Mesodermal cell (in vitro differentiated cells): ENCODE measurements around the gene MINDY4.

ENCODE experiments used
- H3K27ac ChIP-seq: 2 replicates; pipeline ENCODE4 v1.7.0; 2013; ENCODE audit warnings: mild to moderate bottlenecking, low read depth, low read length, moderate library complexity; ENCODE audit not compliant: severe bottlenecking
- H3K36me3 ChIP-seq: 2 replicates; pipeline ENCODE4 v1.7.1; 2013; ENCODE audit warnings: mild to moderate bottlenecking, low read length, moderate library complexity; ENCODE audit not compliant: control insufficient read depth, insufficient read depth
- H3K4me1 ChIP-seq: one replicate; pipeline ENCODE4 v1.7.1; 2013; ENCODE audit warnings: mild to moderate bottlenecking, low read length; ENCODE audit not compliant: insufficient read depth, control insufficient read depth, poor library complexity, severe bottlenecking
- H3K4me3 ChIP-seq: 2 replicates; pipeline ENCODE4 v1.7.0; 2013; ENCODE audit warnings: low read length, control low read depth, mild to moderate bottlenecking; ENCODE audit not compliant: insufficient read depth, poor library complexity, severe bottlenecking; ENCODE audit errors: extremely low read depth
- H3K9me3 ChIP-seq: 2 replicates; pipeline ENCODE4 v1.7.1; 2013; ENCODE audit warnings: mild to moderate bottlenecking, low read length, moderate library complexity; ENCODE audit not compliant: control insufficient read depth
- WGBS, 2 experiments: methylation state at CpG; one replicate each; pipeline ENCODE4 v1.1.5; 2013; ENCODE audit warnings: missing lambda C conversion rate in 2 of 2; ENCODE audit not compliant: insufficient coverage in 2 of 2; 5-methylcytosine and 5-hydroxymethylcytosine counted together

The MINDY4 gene

DNA sequence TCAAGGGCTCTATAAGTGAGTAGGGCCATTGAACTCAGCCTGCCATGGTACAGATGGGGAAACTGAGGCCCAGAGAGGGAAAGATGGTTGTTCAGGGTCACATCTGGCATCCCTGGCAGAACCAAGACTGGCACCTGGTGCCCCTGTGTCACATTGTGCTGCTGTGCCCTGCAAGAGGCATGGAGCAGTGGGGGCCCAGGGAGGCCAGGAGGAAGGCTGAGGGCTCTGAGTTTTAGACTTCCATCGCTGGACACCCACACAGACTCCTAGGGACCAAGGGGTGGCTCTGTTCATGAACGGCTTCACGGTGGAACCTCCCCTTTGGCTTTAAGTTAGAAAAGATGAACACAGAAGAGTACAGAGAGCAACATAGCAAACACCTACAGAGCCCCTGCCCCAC, 73.7 kb downstream of the MINDY4 start:
- Histone ChIP-seq H3K9me3 (no peaks in the 10 kb centered on the region), H3K36me3 (peaks cover 7% of the 10 kb centered on the region), H3K4me1 (peaks cover 13% of the 10 kb centered on the region), H3K4me3 (no peak overlapping the region), H3K27ac (no peak overlapping the region)
- WGBS, 2 experiments, result 100% methylated on average over 1 to 3 of the region's 3 CpGs

DNA sequence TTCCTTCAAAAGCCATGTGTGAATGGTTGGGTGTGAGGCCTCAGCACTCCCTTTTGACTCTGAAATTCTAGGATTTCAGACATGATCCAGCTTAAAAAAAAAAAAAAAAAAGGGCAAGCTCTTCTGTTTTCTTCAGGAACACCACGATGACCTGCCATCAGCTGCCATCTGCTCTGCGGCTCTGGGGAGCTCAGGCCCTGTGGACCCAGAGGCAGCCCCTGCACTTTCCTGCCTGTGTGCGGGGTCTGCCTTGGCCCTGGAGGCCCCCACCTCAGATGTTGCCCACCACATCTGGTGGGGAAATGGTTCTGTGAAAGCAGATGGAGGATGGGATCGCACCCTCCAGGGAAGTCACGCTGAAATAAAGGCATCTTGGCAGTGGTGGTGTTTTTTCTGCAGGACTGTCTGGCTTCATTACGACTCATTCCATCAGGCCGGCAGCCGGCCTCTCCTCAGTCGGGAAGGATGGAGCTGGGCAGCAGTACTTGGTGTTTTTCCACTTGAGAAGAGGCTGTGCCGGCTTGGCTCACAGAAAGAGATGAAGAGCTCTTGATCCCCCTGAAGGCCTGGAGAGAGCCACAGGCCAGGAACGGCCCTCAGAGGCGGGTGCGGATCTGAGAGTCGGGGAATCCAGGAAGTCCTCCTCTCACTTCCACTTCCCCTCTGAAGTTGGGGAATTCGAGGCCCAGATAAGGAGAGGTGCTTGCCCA, 74.4 kb downstream of the MINDY4 start:
- Histone ChIP-seq H3K9me3 (no peaks in the 10 kb centered on the region), H3K27ac (peak overlapping the region; percentile 18), H3K36me3 (peaks cover 7% of the 10 kb centered on the region), H3K4me1 (peaks cover 13% of the 10 kb centered on the region), H3K4me3 (no peak overlapping the region)
- WGBS, 2 experiments, result 81 to 90% methylated on average over 9 to 10 of the region's 15 CpGs

DNA sequence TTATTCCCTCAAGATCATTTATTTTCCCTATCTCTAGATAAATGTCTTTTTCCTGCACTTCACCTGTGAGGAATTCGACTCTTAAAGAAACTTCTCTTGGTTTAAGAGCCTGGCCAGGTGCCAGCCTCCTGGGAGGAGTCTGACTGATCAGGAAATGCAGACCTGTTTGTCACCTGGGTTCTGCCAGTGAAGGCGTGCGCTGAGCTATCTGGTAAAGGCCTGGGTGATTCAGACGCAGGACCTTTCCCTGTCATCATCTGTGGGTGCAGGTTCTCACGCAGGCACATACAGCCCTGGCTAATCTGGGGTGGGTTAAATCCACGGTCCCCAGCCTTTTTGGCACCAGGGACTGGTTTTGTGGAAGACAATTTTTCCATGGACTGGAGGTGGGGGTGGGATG, 75.2 kb downstream of the MINDY4 start:
- Histone ChIP-seq H3K27ac (no peak overlapping the region), H3K9me3 (no peaks in the 10 kb centered on the region), H3K36me3 (no peaks in the 10 kb centered on the region), H3K4me3 (no peak overlapping the region), H3K4me1 (peaks cover 13% of the 10 kb centered on the region)
- WGBS, 2 experiments, result 92 to 100% methylated on average over 4 to 5 of the region's 6 CpGs

DNA sequence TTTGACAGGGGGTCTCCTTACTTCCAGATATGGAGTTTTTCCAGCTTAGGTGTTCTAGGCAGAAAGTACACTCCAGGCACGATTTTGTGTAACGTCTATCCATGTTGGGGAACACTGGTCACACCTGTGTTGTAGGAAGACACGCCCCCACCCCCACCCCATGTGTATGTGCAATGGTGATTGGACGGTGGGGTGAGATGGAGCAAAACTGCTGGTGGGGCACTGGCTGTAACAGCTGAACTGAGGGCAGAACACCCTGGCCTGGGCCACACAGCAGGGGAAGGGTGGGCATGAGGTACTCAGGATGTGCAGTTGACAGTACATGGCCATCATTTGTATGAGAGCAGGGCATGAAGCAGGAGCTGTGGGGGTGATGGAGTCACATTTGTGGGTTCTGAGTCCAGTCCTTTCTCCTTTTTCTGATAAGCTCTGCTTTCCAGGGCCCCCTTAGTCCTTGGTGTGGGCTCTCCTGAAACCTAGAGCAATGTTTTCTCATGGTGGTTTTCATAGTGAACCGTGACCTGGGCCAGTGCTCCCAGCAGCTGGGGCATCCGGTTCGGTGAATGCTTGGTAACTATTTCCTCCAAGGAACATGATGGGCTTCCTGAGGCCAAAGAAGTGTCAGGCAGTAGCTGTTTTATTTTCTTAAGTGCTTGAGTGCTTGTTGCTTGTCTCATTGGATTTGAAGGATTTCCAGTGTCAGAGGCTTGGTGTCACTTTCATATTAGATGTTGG, 77.1 kb downstream of the MINDY4 start:
- WGBS, 2 experiments, result 94 to 100% methylated on average over 1 to 5 of the region's 7 CpGs
- peaks cover 28% of the 10 kb centered on the region for H3K4me1 ChIP-seq
- H3K36me3 ChIP-seq, result no peaks in the 10 kb centered on the region
- no peak overlapping the region for H3K4me3 ChIP-seq
- no peaks in the 10 kb centered on the region for H3K9me3 ChIP-seq
- no peak overlapping the region for H3K27ac ChIP-seq

DNA sequence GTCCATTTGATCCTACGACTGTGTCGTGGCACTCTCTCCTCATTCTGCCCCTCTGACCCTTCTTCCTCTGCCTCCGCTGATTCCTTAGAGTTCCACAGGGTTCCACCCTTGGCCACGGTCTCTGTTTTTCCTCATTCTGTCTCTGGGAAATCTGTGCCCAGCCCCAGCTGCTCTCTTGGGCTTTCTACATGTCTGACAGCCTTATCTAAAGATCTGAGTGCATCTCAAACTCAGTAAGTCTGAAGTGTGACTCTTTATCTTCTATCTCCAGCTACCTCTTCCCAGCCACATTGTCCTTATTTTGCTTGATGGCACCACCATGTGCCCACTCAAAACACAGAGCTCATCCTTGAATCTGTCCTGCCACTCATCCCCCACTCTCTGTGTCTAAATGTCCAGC, 78.3 kb downstream of the MINDY4 start:
- no peak overlapping the region for H3K27ac ChIP-seq
- H3K36me3 ChIP-seq, result no peaks in the 10 kb centered on the region
- peaks cover 33% of the 10 kb centered on the region for H3K4me1 ChIP-seq
- H3K9me3 ChIP-seq, result no peaks in the 10 kb centered on the region
- no peak overlapping the region for H3K4me3 ChIP-seq
- 86 to 91% methylated on average over 4 of the region's 4 CpGs for WGBS, 2 experiments

DNA sequence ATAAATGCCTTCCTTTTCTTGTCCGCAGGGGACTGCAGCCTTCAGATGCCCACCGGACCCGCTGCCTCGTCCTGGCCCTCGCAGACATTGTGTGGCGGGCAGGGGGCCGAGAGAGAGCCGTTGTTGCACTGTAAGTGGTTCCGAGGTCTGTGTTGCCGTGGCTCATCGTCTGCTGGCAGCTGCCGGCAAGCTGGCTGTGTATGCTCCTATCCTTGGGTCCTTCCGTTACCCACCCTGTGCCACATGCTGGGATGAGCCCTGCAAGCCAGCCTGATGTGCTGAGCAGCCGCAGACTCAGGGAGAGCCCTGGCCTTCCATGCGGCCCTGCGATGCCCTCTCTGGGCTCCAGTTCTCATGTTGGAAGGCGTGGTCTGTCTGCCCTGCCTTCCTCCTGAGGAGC, 79.2 kb downstream of the MINDY4 start:
- no peaks in the 10 kb centered on the region for H3K36me3 ChIP-seq
- WGBS, 2 experiments, result 96 to 97% methylated on average over 12 to 17 of the region's 17 CpGs
- no peaks in the 10 kb centered on the region for H3K9me3 ChIP-seq
- peaks cover 31% of the 10 kb centered on the region for H3K4me1 ChIP-seq
- H3K4me3 ChIP-seq, result no peak overlapping the region
- H3K27ac ChIP-seq, result no peak overlapping the region

DNA sequence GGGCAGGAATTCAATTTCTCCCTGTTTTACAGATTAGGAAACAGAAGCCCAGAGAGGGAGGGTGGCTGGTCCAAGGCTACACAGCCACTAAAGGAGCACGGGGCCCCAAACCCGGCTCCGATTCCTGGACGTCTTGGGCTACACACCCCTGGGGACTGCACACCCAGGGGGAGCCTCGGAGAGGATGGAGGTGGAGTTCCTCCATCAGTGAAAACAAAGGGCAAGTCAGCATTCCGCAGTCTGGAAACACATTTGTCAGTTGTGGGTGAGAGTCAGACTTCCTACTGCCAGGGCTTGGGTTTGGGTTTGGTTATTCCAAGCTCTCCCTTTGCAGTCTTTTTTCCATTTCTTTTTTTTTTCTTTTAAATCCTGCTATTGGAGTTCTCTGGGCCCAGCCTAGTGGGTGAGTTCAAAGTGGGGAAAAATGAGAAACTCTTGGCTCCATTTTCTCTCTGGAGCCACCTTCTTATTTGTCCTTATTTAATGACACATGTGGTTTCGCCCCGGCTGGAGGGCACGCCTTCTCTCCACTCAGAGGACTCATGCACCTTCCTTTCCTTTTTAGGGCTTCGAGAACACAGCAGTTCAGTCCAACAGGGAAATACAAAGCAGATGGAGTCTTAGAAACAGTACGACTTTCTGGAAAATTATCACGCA, 80.6 kb downstream of the MINDY4 start:
- Histone ChIP-seq H3K4me1 (peaks cover 20% of the 10 kb centered on the region), H3K9me3 (no peaks in the 10 kb centered on the region), H3K36me3 (no peaks in the 10 kb centered on the region), H3K27ac (peak overlapping the region; percentile 62), H3K4me3 (no peak overlapping the region)
- 90 to 91% methylated on average over 10 to 12 of the region's 12 CpGs for WGBS, 2 experiments

DNA sequence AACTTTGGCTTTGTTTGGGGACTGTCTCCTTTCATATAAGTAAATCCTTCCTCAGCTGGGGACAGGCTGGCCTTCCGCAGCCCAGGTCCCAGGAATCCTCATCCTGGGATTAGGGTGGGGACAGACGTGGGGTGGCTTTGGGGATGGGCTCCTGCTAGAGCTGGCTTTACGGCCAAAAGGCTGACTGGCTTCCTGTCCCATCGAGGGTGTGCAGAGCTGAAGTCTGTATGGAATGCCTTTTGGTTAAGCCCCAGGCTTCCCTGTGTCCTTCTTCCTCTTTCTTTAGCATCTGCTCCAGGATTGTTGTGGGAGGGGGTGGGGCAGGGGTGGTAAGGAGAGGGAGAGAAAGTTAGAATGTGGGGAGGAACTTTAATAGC, 81.1 kb downstream of the MINDY4 start:
- H3K4me3 ChIP-seq, result no peak overlapping the region
- no peaks in the 10 kb centered on the region for H3K36me3 ChIP-seq
- 29 to 62% methylated on average over 1 to 2 of the region's 4 CpGs for WGBS, 2 experiments
- peaks cover 20% of the 10 kb centered on the region for H3K4me1 ChIP-seq
- H3K9me3 ChIP-seq, result no peaks in the 10 kb centered on the region
- H3K27ac ChIP-seq, result peak overlapping the region; percentile 62

DNA sequence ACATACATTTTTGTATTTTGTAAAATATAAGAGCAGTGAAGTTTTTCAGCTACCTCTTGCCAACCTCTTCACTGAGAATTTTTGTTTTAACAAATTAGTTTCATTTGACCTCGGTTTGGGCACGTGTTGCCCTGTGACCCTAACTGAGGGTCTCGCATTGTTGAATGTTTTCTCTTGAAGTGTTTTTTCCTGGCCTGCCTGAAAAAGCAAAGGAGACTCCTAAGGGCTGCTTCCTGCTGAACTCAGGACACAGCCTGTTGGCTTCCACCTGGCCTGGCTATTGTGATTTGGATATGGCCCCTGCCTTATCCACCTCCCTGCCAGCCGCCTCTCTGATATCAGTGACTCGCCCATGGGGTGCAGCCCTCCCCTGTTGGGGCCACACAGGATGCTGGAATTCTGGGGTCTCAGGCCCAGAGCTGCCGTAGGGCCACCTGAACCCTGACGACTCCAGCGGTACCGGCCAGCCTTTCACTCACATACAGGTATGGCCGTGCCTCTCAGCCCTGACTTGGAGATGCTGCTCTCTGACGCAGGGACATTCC, 81.6 kb downstream of the MINDY4 start:
- Histone ChIP-seq H3K27ac (no peak overlapping the region), H3K4me3 (no peak overlapping the region), H3K4me1 (peaks cover 20% of the 10 kb centered on the region), H3K36me3 (no peaks in the 10 kb centered on the region), H3K9me3 (no peaks in the 10 kb centered on the region)
- 93 to 94% methylated on average over 10 of the region's 11 CpGs for WGBS, 2 experiments

DNA sequence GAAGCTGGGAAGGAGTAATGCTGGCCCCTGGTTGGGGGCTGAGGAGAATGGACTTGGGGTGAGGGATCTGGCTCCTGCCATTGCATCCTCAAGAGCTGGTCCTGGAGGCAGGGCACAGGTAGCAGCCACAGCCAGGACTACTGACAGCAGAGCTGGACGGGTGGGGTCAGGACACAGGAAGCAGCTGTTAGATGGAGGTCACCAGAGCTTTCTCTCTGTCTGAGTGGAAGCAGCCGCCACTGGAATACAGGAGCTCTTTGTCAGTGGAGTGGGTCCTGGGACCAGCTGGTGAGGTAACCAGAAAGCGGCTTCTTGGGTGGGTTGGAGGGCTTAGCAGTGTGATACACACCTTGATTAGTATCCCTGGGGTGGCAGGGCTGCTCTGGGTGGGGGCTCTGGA, 82.4 kb downstream of the MINDY4 start:
- H3K27ac ChIP-seq, result no peak overlapping the region
- no peaks in the 10 kb centered on the region for H3K36me3 ChIP-seq
- H3K9me3 ChIP-seq, result no peaks in the 10 kb centered on the region
- peaks cover 20% of the 10 kb centered on the region for H3K4me1 ChIP-seq
- H3K4me3 ChIP-seq, result no peak overlapping the region
- 100% methylated on average over 1 to 3 of the region's 3 CpGs for WGBS, 2 experiments
